GM21360 (cell line): ENCODE results near the gene NALCN.

Experiments used
- ATAC-seq: cut with Tn5 transposase; IDR thresholded peaks from one replicate; pipeline ENCODE4 v1.9.1; 2021; ENCODE audit warnings: mild to moderate bottlenecking, moderate library complexity; ENCODE audit not compliant: unreplicated experiment

Gene NALCN

GRCh38 chr13:101140936-101141335 lies 275.4 kb downstream of the NALCN start:
- no peak for ATAC-seq

- no peak for ATAC-seq
Observed at GRCh38 chr13:101140087-101140770, 276.1 kb downstream of the NALCN start.

- no peak for ATAC-seq
Observed at GRCh38 chr13:101139081-101139480, 277.2 kb downstream of the NALCN start.

- peak; percentile 81 for ATAC-seq
Observed at GRCh38 chr13:101127741-101128353, 288.5 kb downstream of the NALCN start.

DNA sequence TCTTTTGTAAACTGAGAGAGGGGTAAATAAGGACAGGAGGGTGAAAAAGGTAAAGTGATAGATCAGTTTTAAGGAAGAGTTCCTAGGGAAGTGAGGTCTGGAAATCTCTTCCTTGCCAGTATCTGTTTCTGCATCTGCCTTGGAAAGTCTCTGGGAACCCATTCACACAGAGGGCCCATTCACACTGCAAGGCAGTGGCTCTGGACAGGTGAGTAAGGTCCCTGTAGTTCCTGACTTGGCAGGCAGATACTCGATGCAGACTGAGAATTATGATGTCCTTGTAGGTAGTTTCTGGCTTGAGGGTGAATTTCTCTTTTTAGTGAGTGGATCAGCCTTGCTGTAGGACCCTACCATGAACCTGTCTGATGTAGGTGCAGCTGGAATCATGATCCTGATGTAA lies 293.3 kb downstream of the NALCN start:
- no peak for ATAC-seq

DNA sequence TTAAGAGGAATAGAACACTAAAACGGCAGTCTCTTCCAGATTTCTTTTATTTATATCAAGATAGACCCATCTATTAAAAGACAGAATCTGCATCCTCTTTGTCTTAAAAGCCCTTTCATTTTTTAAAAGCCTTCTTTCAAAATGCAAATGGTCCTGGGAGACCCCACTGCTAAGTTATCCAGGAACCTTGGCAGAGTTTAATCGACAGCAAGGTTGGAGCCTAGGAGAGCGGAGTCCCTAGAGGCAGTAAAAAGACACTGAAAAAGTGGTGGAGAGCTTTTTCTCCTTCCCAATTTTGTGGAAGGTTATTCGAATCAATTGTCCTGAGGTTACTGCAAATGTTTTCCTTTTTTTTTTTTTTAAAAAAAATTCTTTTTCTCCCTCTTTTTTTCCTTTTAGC lies 294.7 kb downstream of the NALCN start:
- ATAC-seq = no peak

DNA sequence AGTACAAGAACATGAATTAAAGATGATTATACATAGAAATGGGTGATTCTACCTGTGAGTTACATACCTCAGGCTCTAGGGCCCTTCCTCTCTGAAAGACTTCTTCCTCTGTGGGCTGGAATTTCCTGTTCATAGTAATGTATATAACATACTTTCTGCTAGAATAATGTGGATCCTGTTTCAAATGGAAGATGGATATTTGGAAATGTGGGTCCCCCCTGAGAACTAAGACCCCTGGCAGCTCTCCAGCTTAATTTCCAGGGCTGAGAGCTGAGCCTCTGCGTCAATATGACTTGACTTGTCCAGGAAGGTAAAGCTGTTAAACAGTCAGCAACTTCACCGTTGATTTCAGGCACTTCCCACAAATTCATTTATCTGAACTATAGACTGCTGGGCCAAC lies 296.3 kb downstream of the NALCN start:
- no peak for ATAC-seq

- no peak for ATAC-seq
Observed at GRCh38 chr13:101116826-101117225, 299.5 kb downstream of the NALCN start.

- ATAC-seq = no peak
Observed at GRCh38 chr13:101116341-101116740, 300.0 kb downstream of the NALCN start.

GRCh38 chr13:101115762-101116171 lies 300.5 kb downstream of the NALCN start:
- ATAC-seq = no peak

GRCh38 chr13:101111894-101112293 lies 304.4 kb downstream of the NALCN start:
- ATAC-seq = no peak

- no peak for ATAC-seq
Observed at GRCh38 chr13:101109005-101109404, 307.3 kb downstream of the NALCN start.

DNA sequence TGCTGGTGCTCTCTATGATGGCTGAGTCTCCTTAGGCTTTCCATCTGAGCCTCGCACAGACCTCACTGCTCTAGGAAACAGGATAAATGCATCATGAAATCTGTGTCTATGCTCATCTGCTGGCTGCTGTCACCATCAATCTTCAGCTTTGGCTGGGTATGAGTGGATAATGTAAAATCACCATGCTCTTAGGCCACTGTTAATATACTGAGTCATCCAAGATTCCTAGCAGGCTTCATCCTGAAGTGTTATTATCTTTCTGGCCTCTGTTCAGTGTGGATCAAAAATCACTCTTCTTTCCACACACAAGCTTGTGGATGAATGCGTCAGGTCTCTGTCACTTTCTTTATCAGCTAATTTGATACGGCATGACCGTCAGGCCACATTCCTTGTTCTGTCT lies 317.4 kb downstream of the NALCN start:
- no peak for ATAC-seq

- ATAC-seq = no peak
Observed at GRCh38 chr13:101092985-101093384, 323.3 kb downstream of the NALCN start.

DNA sequence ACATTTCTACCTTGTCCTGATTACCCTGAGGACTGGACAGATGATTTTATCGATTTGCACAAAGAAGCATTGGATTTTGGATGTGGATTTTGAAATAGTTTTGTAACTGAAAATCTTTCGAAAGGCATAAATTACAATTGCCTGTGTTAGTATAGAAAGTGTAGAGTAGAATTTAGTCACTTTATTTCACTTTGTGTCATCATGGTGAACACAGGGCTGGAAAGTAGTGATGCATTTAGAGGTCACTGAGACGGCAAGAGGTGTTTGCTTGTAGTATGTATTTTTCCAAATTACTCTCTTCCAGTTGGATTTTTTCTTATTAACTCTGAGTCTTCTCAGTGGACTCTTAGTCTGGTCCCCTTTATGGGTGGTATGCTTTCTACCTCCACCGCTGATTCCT lies 326.0 kb downstream of the NALCN start:
- no peak for ATAC-seq

GRCh38 chr13:101085551-101085950 lies 330.8 kb downstream of the NALCN start:
- no peak for ATAC-seq

DNA sequence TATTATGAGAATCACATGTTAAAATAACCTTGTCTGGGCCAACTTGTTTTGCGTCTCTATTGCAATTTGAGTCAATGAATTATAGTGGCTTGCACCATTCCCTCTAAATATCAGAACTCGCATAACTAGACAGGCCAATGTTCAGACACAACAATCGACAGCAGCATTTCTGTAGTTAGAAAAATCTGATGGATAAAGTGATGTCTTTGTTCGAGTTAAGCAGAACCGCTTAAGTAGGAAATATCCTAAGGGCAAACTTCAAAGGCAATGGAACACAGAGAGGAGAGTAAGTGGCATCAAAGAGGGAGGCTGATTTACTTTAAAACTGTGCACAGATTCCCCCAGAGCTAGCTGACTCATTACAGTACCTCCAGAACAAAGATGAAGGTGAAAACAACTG lies 333.9 kb downstream of the NALCN start:
- no peak for ATAC-seq

GRCh38 chr13:101080616-101081015 lies 335.7 kb downstream of the NALCN start:
- ATAC-seq = no peak

DNA sequence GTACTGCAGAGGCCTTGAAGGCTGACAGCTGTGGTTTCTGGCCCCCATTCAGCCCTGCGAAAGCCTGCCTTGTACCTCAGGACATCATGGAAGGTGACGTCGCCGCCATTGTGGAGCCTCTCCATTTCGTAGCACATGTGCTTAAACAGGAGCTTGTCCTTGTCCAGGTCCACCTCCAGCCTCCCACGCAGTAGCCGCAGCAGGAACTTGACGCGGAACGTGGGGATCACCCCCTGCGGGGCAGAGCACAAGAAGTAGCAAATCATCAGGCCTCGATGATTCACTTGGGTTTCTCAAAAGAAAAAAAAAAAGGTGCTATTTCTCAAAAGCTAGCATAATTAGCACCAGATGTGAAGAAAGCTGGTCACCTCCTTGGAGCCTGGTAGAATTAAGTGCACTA lies 351.0 kb downstream of the NALCN start:
- no peak for ATAC-seq

DNA sequence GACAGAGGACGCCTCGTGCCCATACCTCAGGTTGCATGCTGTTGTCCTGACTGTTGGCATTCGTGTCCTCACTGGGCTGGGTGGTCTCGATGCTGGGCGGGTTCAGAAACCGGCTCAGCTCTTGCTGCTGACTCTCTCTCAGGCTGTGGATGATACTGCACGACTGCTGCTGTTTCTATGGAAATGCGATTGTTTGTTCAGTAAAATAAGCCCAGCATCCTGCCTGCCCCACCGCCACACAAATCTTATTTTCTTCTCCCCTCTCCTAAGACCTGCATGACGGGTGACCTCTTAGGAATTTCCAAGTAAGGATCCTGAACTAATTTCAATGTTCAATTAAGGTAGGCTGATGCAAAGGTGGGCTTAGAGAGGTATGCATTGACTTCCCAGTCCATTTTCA lies 356.5 kb downstream of the NALCN start:
- ATAC-seq = no peak

- ATAC-seq = no peak
Observed at GRCh38 chr13:101058841-101059240, 357.5 kb downstream of the NALCN start.

DNA sequence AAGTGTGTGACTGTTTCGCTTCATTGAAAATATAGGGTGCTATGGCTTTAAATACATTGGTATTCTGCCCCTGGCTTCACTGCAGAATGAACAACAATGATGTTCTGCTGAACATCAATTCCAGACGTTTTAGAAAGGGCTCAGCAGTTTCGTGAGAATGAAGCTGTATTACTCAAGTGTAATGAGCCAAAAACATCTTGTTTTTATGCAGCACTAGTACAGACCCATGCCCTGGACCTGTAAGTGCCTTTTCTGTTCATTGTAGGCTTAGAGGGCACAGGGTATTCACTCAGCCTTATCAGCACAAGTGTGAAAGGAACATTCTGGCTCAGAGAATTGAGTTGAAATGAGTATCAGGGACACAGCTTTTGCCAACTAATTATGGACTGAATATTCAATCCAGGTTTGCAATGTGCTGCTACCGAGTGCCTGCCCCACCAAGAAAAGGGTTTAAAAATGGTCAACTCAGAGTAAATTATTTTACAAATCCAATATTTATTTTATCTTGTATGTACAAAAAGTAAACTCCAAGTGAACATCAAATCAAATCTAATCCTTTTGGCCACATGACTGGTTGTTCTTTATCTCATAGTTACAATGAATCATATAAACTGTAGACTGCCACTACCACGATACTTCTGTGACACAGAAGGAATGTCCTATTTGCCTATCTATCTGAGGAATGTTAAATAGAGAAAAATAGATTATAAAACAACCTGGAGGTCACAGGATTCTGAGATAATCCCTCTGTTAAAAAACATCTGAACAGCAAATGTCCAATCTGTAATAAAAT lies 362.8 kb downstream of the NALCN start:
- no peak for ATAC-seq
